Ovary (tissue), 3 donors: ENCODE measurements around the gene P2RY13.

Experiments
- EP300 ChIP-seq: sonication (generic); formaldehyde crosslinking; IDR thresholded peaks from one replicate; pipeline ENCODE4 v1.6.1; 2017; ENCODE audit warnings: antibody characterized with exemption
- POLR2A ChIP-seq: fragments of 450-650 bp; IDR thresholded peaks from one replicate; pipeline ENCODE4 v1.6.1; 2017; ENCODE audit warnings: antibody characterized with exemption, mild to moderate bottlenecking, moderate library complexity
- TF ChIP-seq, protein P1 (sequence below), 3 donors: fragments of 450-650 bp in 2 of 3; fragments of 200-600 bp in 1 of 3; IDR thresholded peaks; one replicate each; pipeline versions ENCODE4 v1.5.1 to v1.8.0; 2016 to 2022; ENCODE audit warnings: antibody characterized with exemption in 3 of 3, mild to moderate bottlenecking in 1 of 3
- donor health status: DM: no; HTN: no; CAD: no.

DNA sequence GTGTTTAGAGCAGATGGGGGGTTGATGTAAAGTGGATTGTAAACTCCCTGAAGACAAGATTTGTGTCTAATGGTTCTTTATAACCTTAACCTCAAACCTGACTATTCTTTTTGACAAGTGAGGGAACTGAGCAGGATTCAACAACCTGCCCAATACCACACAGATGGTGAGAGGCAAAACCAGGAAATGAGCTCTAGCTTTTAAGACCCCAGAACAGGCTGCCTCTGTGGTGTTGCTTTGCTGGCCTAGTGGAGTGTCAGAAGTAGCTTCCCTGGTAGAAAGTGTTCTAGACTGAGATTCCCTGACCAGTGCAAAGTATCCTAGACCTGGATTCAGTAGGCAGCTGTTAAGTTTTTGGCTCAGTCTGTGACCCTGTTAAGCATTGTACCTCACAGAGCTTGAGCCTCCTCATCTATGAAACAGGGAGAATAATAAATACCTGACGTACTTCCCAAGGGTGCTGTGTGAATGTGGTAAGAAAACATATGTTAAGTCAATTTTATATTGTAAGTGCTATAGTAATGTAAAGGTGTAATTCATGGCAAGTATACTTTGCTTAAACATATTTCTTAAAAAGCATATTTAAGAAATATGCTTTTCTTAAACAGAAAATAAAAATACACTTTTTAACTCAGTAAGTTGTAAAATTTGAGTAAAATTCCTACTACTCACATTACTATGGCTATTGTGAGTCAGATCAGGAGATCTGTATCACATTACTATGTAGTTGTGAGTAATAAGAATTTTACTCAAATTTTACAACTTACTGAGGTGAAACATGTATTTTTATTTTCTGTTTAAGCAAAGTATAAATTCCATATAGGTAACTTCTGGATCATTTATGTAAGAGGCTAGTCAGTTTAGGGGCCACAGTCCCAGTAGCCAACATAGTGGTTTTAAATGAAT is 21.5 kb downstream of the P2RY13 start:
- TF ChIP-seq, protein P1, sequence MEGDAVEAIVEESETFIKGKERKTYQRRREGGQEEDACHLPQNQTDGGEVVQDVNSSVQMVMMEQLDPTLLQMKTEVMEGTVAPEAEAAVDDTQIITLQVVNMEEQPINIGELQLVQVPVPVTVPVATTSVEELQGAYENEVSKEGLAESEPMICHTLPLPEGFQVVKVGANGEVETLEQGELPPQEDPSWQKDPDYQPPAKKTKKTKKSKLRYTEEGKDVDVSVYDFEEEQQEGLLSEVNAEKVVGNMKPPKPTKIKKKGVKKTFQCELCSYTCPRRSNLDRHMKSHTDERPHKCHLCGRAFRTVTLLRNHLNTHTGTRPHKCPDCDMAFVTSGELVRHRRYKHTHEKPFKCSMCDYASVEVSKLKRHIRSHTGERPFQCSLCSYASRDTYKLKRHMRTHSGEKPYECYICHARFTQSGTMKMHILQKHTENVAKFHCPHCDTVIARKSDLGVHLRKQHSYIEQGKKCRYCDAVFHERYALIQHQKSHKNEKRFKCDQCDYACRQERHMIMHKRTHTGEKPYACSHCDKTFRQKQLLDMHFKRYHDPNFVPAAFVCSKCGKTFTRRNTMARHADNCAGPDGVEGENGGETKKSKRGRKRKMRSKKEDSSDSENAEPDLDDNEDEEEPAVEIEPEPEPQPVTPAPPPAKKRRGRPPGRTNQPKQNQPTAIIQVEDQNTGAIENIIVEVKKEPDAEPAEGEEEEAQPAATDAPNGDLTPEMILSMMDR (IDR thresholded peaks at IDR 0.05): no peak
- TF ChIP-seq POLR2A: no peak
- no peak for TF ChIP-seq EP300
